Heart left ventricle (tissue), 13 donors: ENCODE results near the gene SUPT3H.

Experiments used
- POLR2A ChIP-seq, 2 donors: fragments of 450-650 bp; IDR thresholded peaks; one replicate each; pipeline ENCODE4 v1.6.1; 2017; ENCODE audit warnings: antibody characterized with exemption in 2 of 2, mild to moderate bottlenecking in 2 of 2, moderate library complexity in 2 of 2
- TF ChIP-seq, protein P1 (sequence below), 12 donors: fragments of 200-600 bp; sonication (generic) in 4 of 12; IDR thresholded peaks; one replicate each; pipeline versions ENCODE4 v1.5.0 to v1.8.0; 2018 to 2022; ENCODE audit warnings: antibody characterized with exemption in 12 of 12, mild to moderate bottlenecking in 5 of 12
- donor health status: ischemic (EF 13 %, LVEDD 7.1; RV severe dilation, severe dysfunction).
- donor health status: DM: no; HTN: yes; CAD: no.
- donor health status: DM: no; HTN: no; CAD: no.
- donor health status: ischemic (EF 25% LVEDD 6.9; RV normal size, moderate dysfunction).
- donor health status: ischemic (EF 25% LVEDD 5.7; RV mildly dilated, moderate dysfunction).
- donor health status: ischemic (EF 35%, LVEDD 5.7; RV mildly dilated, moderate dysfunction).
- donor health status: nonischemic (EF 11% LVEDD 7.7; RV severe dilation, severe dysfunction).
- donor health status: DM: yes; HTN: yes; CAD: no.
- donor health status: PGD.
- donor health status: ischemic (EF 29% LVEDD 5.4; RV normal size, mild dysfunction).
- donor health status: nonischemic (EF 23%, LVEDD 6.1; RV moderate dilation, normal function).

DNA sequence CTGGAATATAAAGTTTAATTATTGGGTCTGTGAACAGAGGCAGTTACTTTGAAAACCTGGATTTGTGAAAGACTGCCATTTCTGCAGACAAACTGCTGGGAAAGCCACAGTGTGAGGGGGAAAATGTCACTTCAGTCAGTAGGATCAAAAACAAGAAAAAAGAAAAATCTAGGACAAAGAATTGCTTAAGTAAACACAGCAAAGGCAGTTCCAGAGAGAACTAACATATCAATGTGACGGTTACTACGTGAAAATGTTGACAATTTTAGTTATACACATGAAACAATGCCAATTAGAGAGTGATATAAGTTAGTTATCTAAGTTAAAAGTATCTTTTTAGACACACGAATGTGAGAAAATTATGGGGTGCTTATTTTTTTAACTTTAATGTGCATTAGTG is 320.0 kb downstream of the SUPT3H start:
- TF ChIP-seq, protein P1, sequence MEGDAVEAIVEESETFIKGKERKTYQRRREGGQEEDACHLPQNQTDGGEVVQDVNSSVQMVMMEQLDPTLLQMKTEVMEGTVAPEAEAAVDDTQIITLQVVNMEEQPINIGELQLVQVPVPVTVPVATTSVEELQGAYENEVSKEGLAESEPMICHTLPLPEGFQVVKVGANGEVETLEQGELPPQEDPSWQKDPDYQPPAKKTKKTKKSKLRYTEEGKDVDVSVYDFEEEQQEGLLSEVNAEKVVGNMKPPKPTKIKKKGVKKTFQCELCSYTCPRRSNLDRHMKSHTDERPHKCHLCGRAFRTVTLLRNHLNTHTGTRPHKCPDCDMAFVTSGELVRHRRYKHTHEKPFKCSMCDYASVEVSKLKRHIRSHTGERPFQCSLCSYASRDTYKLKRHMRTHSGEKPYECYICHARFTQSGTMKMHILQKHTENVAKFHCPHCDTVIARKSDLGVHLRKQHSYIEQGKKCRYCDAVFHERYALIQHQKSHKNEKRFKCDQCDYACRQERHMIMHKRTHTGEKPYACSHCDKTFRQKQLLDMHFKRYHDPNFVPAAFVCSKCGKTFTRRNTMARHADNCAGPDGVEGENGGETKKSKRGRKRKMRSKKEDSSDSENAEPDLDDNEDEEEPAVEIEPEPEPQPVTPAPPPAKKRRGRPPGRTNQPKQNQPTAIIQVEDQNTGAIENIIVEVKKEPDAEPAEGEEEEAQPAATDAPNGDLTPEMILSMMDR (IDR thresholded peaks at IDR 0.05) = no peak
- no peak for TF ChIP-seq POLR2A (IDR thresholded peaks at IDR 0.05)
